Measurements from ENCODE around the gene PTBP1.

- TF ChIP-seq POLR2A (IDR thresholded peaks at IDR 0.05; ENCODE audit: extremely low read depth, insufficient read length) (no peak), MAX (IDR thresholded peaks at IDR 0.05; ENCODE audit: low read depth, low read length) (no peak)
- TF ChIP-seq, protein P1, sequence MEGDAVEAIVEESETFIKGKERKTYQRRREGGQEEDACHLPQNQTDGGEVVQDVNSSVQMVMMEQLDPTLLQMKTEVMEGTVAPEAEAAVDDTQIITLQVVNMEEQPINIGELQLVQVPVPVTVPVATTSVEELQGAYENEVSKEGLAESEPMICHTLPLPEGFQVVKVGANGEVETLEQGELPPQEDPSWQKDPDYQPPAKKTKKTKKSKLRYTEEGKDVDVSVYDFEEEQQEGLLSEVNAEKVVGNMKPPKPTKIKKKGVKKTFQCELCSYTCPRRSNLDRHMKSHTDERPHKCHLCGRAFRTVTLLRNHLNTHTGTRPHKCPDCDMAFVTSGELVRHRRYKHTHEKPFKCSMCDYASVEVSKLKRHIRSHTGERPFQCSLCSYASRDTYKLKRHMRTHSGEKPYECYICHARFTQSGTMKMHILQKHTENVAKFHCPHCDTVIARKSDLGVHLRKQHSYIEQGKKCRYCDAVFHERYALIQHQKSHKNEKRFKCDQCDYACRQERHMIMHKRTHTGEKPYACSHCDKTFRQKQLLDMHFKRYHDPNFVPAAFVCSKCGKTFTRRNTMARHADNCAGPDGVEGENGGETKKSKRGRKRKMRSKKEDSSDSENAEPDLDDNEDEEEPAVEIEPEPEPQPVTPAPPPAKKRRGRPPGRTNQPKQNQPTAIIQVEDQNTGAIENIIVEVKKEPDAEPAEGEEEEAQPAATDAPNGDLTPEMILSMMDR (IDR thresholded peaks at IDR 0.05; ENCODE audit: low read depth, low read length): no peak
Measured at GRCh38 chr19:806815-807421, 9.7 kb downstream of the PTBP1 start.
